Calu3 (cell line): ENCODE measurements around the gene SLC35B1. TPM values are rescaled to one million over a fixed set of nuclear protein-coding genes. Genes with fewer than 3 reads are reported as not detected.

Experiments used
- BruUV-seq: library from RNA; stranded (reverse); fragments of 400-500 nt; replicated peaks from 2 replicates; lab custom pipeline; 2021; lab: Mats Ljungman, UMichigan
- CTCF ChIA-PET: fragments of 300-600 bp; sonication (Branson Sonifier 250); formaldehyde crosslinking; loops from one replicate; lab custom pipeline; 2022; ENCODE audit warnings: antibody characterized with exemption; lab: Charles Lee
- DNase-seq: peaks from one replicate; pipeline ENCODE4 v3.0.0; 2022
- H3K27ac Mint-ChIP-seq: one replicate; pipeline ENCODE4 v1.8.0; 2022; ENCODE audit warnings: mixed read lengths; ENCODE audit not compliant: unreplicated experiment
- H3K27me3 Mint-ChIP-seq: one replicate; pipeline ENCODE4 v1.8.0; 2022; ENCODE audit warnings: mixed read lengths; ENCODE audit not compliant: unreplicated experiment
- H3K36me3 Mint-ChIP-seq: one replicate; pipeline ENCODE4 v1.8.0; 2022; ENCODE audit warnings: mild to moderate bottlenecking, moderate library complexity, mixed read lengths; ENCODE audit not compliant: insufficient read depth, unreplicated experiment
- H3K4me1 Mint-ChIP-seq: one replicate; pipeline ENCODE4 v1.8.0; 2022; ENCODE audit warnings: mild to moderate bottlenecking, low read depth, mixed read lengths; ENCODE audit not compliant: unreplicated experiment
- H3K4me3 Mint-ChIP-seq: one replicate; pipeline ENCODE4 v1.8.0; 2022; ENCODE audit warnings: mild to moderate bottlenecking, low read depth, moderate library complexity, mixed read lengths; ENCODE audit not compliant: unreplicated experiment
- H3K9me3 Mint-ChIP-seq: one replicate; pipeline ENCODE4 v1.8.0; 2022; ENCODE audit warnings: low read depth, mixed read lengths; ENCODE audit not compliant: unreplicated experiment
- intact Hi-C: fragments of 100-400 bp; cut with micrococcal nuclease; formaldehyde crosslinking; loops from one replicate; pipeline ENCODE4 v1.10.0; 2022; ENCODE audit not compliant: unreplicated experiment
- total RNA-seq: library from RNA; stranded (reverse); gene quantifications from 2 replicates; pipeline ENCODE4 v1.2.3, GENCODE V29; 2022
- TF ChIP-seq, protein P1 (sequence below): fragments of 200-600 bp; IDR thresholded peaks from one replicate; pipeline ENCODE4 v1.8.0; 2022; ENCODE audit warnings: antibody characterized with exemption; ENCODE audit not compliant: unreplicated experiment

The SLC35B1 gene
- total RNA-seq, 1 experiment from 2014 or later = 117 TPM

DNA sequence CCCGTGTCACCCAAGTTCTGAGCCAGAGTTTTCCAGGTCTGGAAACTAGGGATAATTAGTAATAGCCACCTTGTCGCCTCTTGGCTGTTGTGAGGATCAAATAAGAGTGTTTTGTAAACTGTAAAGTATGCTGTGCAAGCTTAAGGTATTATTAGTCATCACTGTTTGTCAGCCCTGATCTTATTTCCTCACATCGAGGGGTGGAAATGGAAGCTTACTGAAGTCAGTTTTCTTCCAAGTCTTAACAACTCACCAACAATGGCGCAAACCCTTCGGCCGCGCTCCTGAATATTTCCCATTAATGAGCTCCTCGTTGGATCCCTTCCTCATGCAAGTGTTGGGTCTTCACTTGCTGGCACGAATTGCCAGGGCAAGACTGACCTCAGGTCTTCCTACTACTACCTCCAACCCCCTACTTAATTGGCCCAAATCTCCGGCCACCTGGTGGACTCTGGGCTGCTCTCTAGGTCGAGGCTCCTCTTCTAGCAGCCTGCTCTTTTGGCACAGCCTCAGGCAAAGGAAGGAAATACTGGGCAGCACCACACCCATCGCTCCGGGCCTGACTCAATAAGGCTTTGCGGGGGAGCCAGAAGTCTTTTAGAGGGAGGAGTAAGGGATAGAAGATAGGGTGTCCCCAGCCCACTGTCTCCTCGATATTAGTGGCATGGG is 885 bp upstream of the SLC35B1 start:
- intact Hi-C loops = loop anchor here (5.0 kb wide), 3 partner anchors 69 to 289 kb away; partner anchors contain the start of gene DLX3
- H3K36me3 Mint-ChIP-seq = peaks cover 53% of the 10 kb centered on the region
- TSS peak; percentile 59 for BruUV-seq
- H3K27ac Mint-ChIP-seq = peak overlapping the region; percentile 99
- H3K27me3 Mint-ChIP-seq = no peaks in the 10 kb centered on the region
- CTCF ChIA-PET = interaction anchor here (0.6 to 2.2 kb wide), 17 partner anchors 8 to 350 kb away, joined by 3 to 12 read pairs (median 4); partner anchors contain the start of gene PHB1
- H3K4me3 Mint-ChIP-seq = peak overlapping the region; percentile 96
- TF ChIP-seq, protein P1, sequence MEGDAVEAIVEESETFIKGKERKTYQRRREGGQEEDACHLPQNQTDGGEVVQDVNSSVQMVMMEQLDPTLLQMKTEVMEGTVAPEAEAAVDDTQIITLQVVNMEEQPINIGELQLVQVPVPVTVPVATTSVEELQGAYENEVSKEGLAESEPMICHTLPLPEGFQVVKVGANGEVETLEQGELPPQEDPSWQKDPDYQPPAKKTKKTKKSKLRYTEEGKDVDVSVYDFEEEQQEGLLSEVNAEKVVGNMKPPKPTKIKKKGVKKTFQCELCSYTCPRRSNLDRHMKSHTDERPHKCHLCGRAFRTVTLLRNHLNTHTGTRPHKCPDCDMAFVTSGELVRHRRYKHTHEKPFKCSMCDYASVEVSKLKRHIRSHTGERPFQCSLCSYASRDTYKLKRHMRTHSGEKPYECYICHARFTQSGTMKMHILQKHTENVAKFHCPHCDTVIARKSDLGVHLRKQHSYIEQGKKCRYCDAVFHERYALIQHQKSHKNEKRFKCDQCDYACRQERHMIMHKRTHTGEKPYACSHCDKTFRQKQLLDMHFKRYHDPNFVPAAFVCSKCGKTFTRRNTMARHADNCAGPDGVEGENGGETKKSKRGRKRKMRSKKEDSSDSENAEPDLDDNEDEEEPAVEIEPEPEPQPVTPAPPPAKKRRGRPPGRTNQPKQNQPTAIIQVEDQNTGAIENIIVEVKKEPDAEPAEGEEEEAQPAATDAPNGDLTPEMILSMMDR = no peak
- peaks cover 37% of the 10 kb centered on the region for H3K4me1 Mint-ChIP-seq
- no peaks in the 10 kb centered on the region for H3K9me3 Mint-ChIP-seq
- no peak for DNase-seq

GRCh38 chr17:49707246-49707607 is 537 bp downstream of the SLC35B1 start:
- no peaks in the 10 kb centered on the region for H3K27me3 Mint-ChIP-seq
- intact Hi-C loops = loop anchor here (5.0 kb wide), 3 partner anchors 70 to 290 kb away; partner anchors contain the start of gene DLX3
- peak overlapping the region; percentile 96 for H3K4me3 Mint-ChIP-seq
- peaks cover 63% of the 10 kb centered on the region for H3K36me3 Mint-ChIP-seq
- no peaks in the 10 kb centered on the region for H3K9me3 Mint-ChIP-seq
- peaks cover 37% of the 10 kb centered on the region for H3K4me1 Mint-ChIP-seq
- CTCF ChIA-PET = interaction anchor here (0.6 to 2.2 kb wide), 13 partner anchors 10 to 292 kb away, joined by 3 to 12 read pairs (median 4); partner anchors contain the start of gene PHB1
- H3K27ac Mint-ChIP-seq = peak overlapping the region; percentile 99
- no TSS peak for BruUV-seq
- TF ChIP-seq, protein P1 = no peak
- DNase-seq = peak; percentile 23

- H3K27me3 Mint-ChIP-seq = no peaks in the 10 kb centered on the region
- intact Hi-C loops = loop anchor here (5.0 kb wide), 3 partner anchors 72 to 292 kb away; partner anchors contain the start of gene DLX3
- H3K36me3 Mint-ChIP-seq = peaks cover 78% of the 10 kb centered on the region
- no TSS peak for BruUV-seq
- H3K27ac Mint-ChIP-seq = peak overlapping the region; percentile 25
- peak overlapping the region; percentile 96 for H3K4me3 Mint-ChIP-seq
- H3K4me1 Mint-ChIP-seq = peaks cover 37% of the 10 kb centered on the region
- CTCF ChIA-PET = interaction anchor here (2.1 kb wide), 1 partner anchor 134 kb away, joined by 6 read pairs; no protein-coding TSS in a partner anchor
- DNase-seq = no peak
- H3K9me3 Mint-ChIP-seq = no peaks in the 10 kb centered on the region
- TF ChIP-seq, protein P1 = no peak
Observed at GRCh38 chr17:49705254-49705653, 2.5 kb downstream of the SLC35B1 start.

- no TSS peak for BruUV-seq
Observed at GRCh38 chr17:49703557-49704277, 4.0 kb downstream of the SLC35B1 start.

More at GRCh38 chr17:49703557-49704277, 4.0 kb downstream of the SLC35B1 start:
- Mint-ChIP-seq H3K27ac (no peak overlapping the region), H3K36me3 (peaks cover 87% of the 10 kb centered on the region), H3K4me1 (peaks cover 31% of the 10 kb centered on the region), H3K4me3 (no peak overlapping the region), H3K9me3 (no peaks in the 10 kb centered on the region), H3K27me3 (no peaks in the 10 kb centered on the region)
- CTCF ChIA-PET = interaction anchor here (0.7 to 2.1 kb wide), 6 partner anchors 101 to 147 kb away, joined by 3 to 9 read pairs (median 5); no protein-coding TSS in a partner anchor
- peak; percentile 48 for DNase-seq
- intact Hi-C loops = no loop called here
- TF ChIP-seq, protein P1 = peak; percentile 39
